ENCODE measurements around the gene CCDC39. TPM values are rescaled to one million over a fixed set of nuclear protein-coding genes. Genes with fewer than 3 reads are reported as not detected.

Gene CCDC39
- total and polyA plus RNA-seq, 2 of the 4 experiments (the other 2 are of a cell fraction) = not detected

DNA sequence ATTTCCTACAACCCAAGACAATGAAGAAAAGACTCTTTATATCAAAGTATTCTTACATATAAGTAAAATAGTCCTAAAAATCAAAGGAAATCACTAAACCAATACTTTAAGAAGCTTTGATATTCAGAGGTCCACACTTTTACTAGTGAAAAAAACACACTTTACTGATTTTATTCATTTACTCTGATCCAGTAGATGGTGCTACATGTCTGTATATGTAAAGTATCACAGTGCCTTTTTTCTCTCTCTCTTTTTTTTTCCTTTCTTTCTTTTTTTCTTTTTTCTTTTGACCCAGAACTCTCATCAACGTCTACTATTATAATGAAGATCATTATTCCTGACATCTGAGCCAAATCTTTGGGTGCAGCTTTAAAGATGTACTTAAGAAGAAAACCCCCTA is 10.8 kb upstream of the CCDC39 start:
- H4K5ac ChIP-seq (ENCODE audit: low read depth, low read length) = no peak overlapping the region
- no peak overlapping the region for H2AFZ ChIP-seq (replicated peaks; ENCODE audit: low read length, poor library complexity)
- H3K9ac ChIP-seq (ENCODE audit: low read depth, low read length) = no peak overlapping the region
- no peak for ATAC-seq (ENCODE audit: low read depth)
- no peak overlapping the region for H2BK5ac ChIP-seq (ENCODE audit: low read depth, low read length, poor library complexity, severe bottlenecking)
- dilution Hi-C loops (cut with HindIII; ENCODE audit: low sequenced_read_pairs, unreplicated experiment) (no loop called here), intact Hi-C loops (cut with micrococcal nuclease) (loop anchor here (5.0 kb wide), 2 partner anchors 1012 to 1992 kb away; no protein-coding TSS in a partner anchor), in situ Hi-C loops (cut with MboI; ENCODE audit: low sequenced_read_pairs) (no loop called here)
- ChIA-PET POLR2A (ENCODE audit: unreplicated experiment) (no interaction called here), CTCF (no interaction called here)
- no peaks in the 10 kb centered on the region for H3K9me3 ChIP-seq (ENCODE audit: control insufficient read depth, insufficient read depth, low read length)
- no TSS peak for BruUV-seq (replicated peaks)
- no peaks in the 10 kb centered on the region for H3K9me1 ChIP-seq (ENCODE audit: insufficient read depth, low read length)
- H2BK15ac ChIP-seq (ENCODE audit: low read depth, low read length) = no peak overlapping the region
- no peak overlapping the region for H3K4me2 ChIP-seq (ENCODE audit: low read depth, low read length)
- TF ChIP-seq BHLHE40 (IDR thresholded peaks at IDR 0.05; ENCODE audit: low read depth, low read length) (no peak), CEBPB (IDR thresholded peaks at IDR 0.05; ENCODE audit: low read depth, low read length) (no peak), NFE2L2 (IDR thresholded peaks at IDR 0.05; ENCODE audit: low read depth, low read length) (no peak), MXI1 (IDR thresholded peaks at IDR 0.05; ENCODE audit: borderline replicate concordance, low read depth, low read length) (no peak), MAZ (IDR thresholded peaks at IDR 0.05; ENCODE audit: borderline replicate concordance, low read depth, low read length) (no peak), SMC3 (IDR thresholded peaks at IDR 0.05; ENCODE audit: low read depth, low read length) (no peak), RAD21 (IDR thresholded peaks at IDR 0.05; ENCODE audit: low read length) (no peak), MAFK (IDR thresholded peaks at IDR 0.05; ENCODE audit: low read depth, low read length) (no peak), RFX5 (IDR thresholded peaks at IDR 0.05; ENCODE audit: low read depth, low read length) (no peak), POLR2A (IDR thresholded peaks at IDR 0.05; ENCODE audit: low read depth, low read length) (no peak), FOS (IDR thresholded peaks at IDR 0.05; ENCODE audit: low read depth, low read length) (no peak)
- TF ChIP-seq, protein P1, sequence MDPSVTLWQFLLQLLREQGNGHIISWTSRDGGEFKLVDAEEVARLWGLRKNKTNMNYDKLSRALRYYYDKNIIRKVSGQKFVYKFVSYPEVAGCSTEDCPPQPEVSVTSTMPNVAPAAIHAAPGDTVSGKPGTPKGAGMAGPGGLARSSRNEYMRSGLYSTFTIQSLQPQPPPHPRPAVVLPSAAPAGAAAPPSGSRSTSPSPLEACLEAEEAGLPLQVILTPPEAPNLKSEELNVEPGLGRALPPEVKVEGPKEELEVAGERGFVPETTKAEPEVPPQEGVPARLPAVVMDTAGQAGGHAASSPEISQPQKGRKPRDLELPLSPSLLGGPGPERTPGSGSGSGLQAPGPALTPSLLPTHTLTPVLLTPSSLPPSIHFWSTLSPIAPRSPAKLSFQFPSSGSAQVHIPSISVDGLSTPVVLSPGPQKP (IDR thresholded peaks at IDR 0.05; ENCODE audit: borderline replicate concordance, low read depth, low read length) = no peak
- TF ChIP-seq, protein P2, sequence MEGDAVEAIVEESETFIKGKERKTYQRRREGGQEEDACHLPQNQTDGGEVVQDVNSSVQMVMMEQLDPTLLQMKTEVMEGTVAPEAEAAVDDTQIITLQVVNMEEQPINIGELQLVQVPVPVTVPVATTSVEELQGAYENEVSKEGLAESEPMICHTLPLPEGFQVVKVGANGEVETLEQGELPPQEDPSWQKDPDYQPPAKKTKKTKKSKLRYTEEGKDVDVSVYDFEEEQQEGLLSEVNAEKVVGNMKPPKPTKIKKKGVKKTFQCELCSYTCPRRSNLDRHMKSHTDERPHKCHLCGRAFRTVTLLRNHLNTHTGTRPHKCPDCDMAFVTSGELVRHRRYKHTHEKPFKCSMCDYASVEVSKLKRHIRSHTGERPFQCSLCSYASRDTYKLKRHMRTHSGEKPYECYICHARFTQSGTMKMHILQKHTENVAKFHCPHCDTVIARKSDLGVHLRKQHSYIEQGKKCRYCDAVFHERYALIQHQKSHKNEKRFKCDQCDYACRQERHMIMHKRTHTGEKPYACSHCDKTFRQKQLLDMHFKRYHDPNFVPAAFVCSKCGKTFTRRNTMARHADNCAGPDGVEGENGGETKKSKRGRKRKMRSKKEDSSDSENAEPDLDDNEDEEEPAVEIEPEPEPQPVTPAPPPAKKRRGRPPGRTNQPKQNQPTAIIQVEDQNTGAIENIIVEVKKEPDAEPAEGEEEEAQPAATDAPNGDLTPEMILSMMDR (conservative IDR thresholded peaks at IDR 0.05; ENCODE audit: low read depth, low read length) = no peak
- TF ChIP-seq, protein P3, sequence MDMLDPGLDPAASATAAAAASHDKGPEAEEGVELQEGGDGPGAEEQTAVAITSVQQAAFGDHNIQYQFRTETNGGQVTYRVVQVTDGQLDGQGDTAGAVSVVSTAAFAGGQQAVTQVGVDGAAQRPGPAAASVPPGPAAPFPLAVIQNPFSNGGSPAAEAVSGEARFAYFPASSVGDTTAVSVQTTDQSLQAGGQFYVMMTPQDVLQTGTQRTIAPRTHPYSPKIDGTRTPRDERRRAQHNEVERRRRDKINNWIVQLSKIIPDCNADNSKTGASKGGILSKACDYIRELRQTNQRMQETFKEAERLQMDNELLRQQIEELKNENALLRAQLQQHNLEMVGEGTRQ (IDR thresholded peaks at IDR 0.05; ENCODE audit: low read depth, low read length) = no peak
- no peak overlapping the region for H2AK9ac ChIP-seq (replicated peaks; ENCODE audit: low read depth, low read length, poor library complexity)
- H3K27me3 ChIP-seq (ENCODE audit: control insufficient read depth, insufficient read depth, low read length) = no peaks in the 10 kb centered on the region
- no peak overlapping the region for H3K56ac ChIP-seq (ENCODE audit: extremely low read depth, insufficient read depth, low read length)
- no peak overlapping the region for H4K8ac ChIP-seq (ENCODE audit: low read depth in 2 of 2, low read length in 2 of 2)
- WGBS, 2 experiments (ENCODE audit: extremely low coverage in 2 of 2, insufficient read length in 1 of 2) = no CpG with 5 or more reads among the region's 1 CpG
- no peak overlapping the region for H2AK5ac ChIP-seq (ENCODE audit: low read depth, low read length)
- H3K4ac ChIP-seq (ENCODE audit: low read depth, low read length) = no peak overlapping the region
- no peak overlapping the region for H3K27ac ChIP-seq (ENCODE audit: insufficient read depth, low read length)
- H2BK120ac ChIP-seq (ENCODE audit: low read depth, low read length) = no peak overlapping the region
- H3K14ac ChIP-seq (replicated peaks; ENCODE audit: low read depth, low read length) = no peak overlapping the region
- H3K18ac ChIP-seq (ENCODE audit: low read depth, low read length) = no peak overlapping the region
- H3K23ac ChIP-seq (ENCODE audit: low read depth, low read length) = no peak overlapping the region
- no peak for DNase-seq
- no peaks in the 10 kb centered on the region for H4K20me1 ChIP-seq (ENCODE audit: insufficient read depth, low read length)
- no peaks in the 10 kb centered on the region for H3K4me1 ChIP-seq (ENCODE audit: control insufficient read depth, insufficient read depth, low read length)
- H4K91ac ChIP-seq (ENCODE audit: insufficient read depth, low read depth, low read length) = no peak overlapping the region
- H3K4me3 ChIP-seq (ENCODE audit: insufficient read depth, low read depth, low read length) = no peak overlapping the region
- H2BK20ac ChIP-seq (ENCODE audit: low read depth, low read length) = no peak overlapping the region
- H3K79me1 ChIP-seq (ENCODE audit: low read depth in 1 of 2, low read length in 2 of 2) = no peaks in the 10 kb centered on the region
- no peaks in the 10 kb centered on the region for H3K36me3 ChIP-seq (ENCODE audit: control insufficient read depth, insufficient read depth, low read length)
